H1 (cell line): ENCODE data around the gene CD46. TPM values are rescaled to one million over a fixed set of nuclear protein-coding genes. Genes with fewer than 3 reads are reported as not detected.

Source experiments
- CTCF ChIA-PET: fragments of 300-600 bp; sonication (Branson Sonifier 250); formaldehyde crosslinking; loops from one replicate; lab custom pipeline; 2021; ENCODE audit not compliant: partially characterized antibody; lab: Charles Lee
- POLR2A ChIA-PET: fragments of 300-600 bp; sonication (Branson Sonifier 250); formaldehyde crosslinking; loops from one replicate; lab custom pipeline; 2021; ENCODE audit warnings: inconsistent platforms; ENCODE audit not compliant: partially characterized antibody; lab: Charles Lee
- DNase-seq, 2 experiments: peaks; one replicate each; pipeline versions ENCODE4 v3.0.0 to v3.0.0-alpha.2; 2010 to 2022; ENCODE audit warnings: low spot score in 2 of 2, low read depth in 1 of 2, mixed read lengths in 1 of 2
- FAIRE-seq: peaks from 2 replicates; lab custom pipeline; 2011; peaks lifted over from hg19 to GRCh38; lab: Jason Lieb, UNC
- H2AFZ ChIP-seq: 2 replicates; pipeline ENCODE4 v1.8.1; 2012; ENCODE audit warnings: low read length, inconsistent platforms
- H2AK5ac ChIP-seq: 2 replicates; pipeline ENCODE4 v1.6.1; 2013; ENCODE audit warnings: low read depth, low read length
- H2BK120ac ChIP-seq: replicated peaks from 2 replicates; pipeline ENCODE3; 2013; ENCODE audit warnings: low read depth, low read length, inconsistent platforms
- H2BK12ac ChIP-seq: 2 replicates; pipeline ENCODE4 v1.6.1; 2013; ENCODE audit warnings: low read depth, low read length
- H2BK15ac ChIP-seq: 2 replicates; pipeline ENCODE4 v1.6.1; 2013; ENCODE audit warnings: low read length
- H2BK20ac ChIP-seq: 2 replicates; pipeline ENCODE4 v1.6.1; 2013; ENCODE audit warnings: low read length
- H2BK5ac ChIP-seq: 2 replicates; pipeline ENCODE4 v1.6.1; 2013; ENCODE audit warnings: low read depth, low read length
- H3K14ac ChIP-seq: 2 replicates; pipeline ENCODE4 v1.6.1; 2013; ENCODE audit warnings: inconsistent platforms; ENCODE audit not compliant: insufficient read length
- H3K18ac ChIP-seq: 2 replicates; pipeline ENCODE4 v1.6.1; 2013; ENCODE audit warnings: low read length; ENCODE audit errors: extremely low read depth
- H3K23ac ChIP-seq: 2 replicates; pipeline ENCODE4 v1.6.1; 2013; ENCODE audit warnings: inconsistent platforms; ENCODE audit not compliant: insufficient read length
- H3K23me2 ChIP-seq: 2 replicates; pipeline ENCODE4 v1.6.1; 2013; ENCODE audit warnings: low read depth, low read length
- H3K27ac ChIP-seq: 2 replicates; pipeline ENCODE4 v1.6.1; 2011; ENCODE audit warnings: low read depth, low read length, inconsistent platforms
- H3K27me3 ChIP-seq, 4 experiments: replicated peaks in 1 of 4; 1 replicate in 1 of 4; 2 replicates in 3 of 4; pipeline versions ENCODE4 v1.6.1 to v1.8.1; 2011 to 2013; ENCODE audit warnings: low read length in 3 of 4, mild to moderate bottlenecking in 3 of 4, inconsistent platforms in 2 of 4, mixed read lengths in 2 of 4, moderate library complexity in 1 of 4; ENCODE audit not compliant: control insufficient read depth in 3 of 4, insufficient read depth in 3 of 4; ENCODE audit errors: extremely low read depth in 1 of 4
- H3K36me3 ChIP-seq, 4 experiments: 2 replicates each; pipeline versions ENCODE4 v1.6.1 to v1.8.1; 2011 to 2013; ENCODE audit warnings: mild to moderate bottlenecking in 4 of 4, low read length in 3 of 4, moderate library complexity in 2 of 4, control low read depth in 1 of 4, inconsistent platforms in 1 of 4; ENCODE audit not compliant: insufficient read depth in 4 of 4, control insufficient read depth in 2 of 4
- H3K4ac ChIP-seq: replicated peaks from 2 replicates; pipeline ENCODE3; 2013; ENCODE audit warnings: low read length, low read depth, mixed read lengths, inconsistent platforms; ENCODE audit not compliant: insufficient read length
- H3K4me1 ChIP-seq, 4 experiments: replicated peaks in 1 of 4; 1 replicate in 1 of 4; 2 replicates in 3 of 4; pipeline versions ENCODE4 v1.6.1 to v1.8.1; 2011 to 2013; ENCODE audit warnings: low read length in 3 of 4, inconsistent platforms in 2 of 4, mixed read lengths in 1 of 4; ENCODE audit not compliant: insufficient read depth in 4 of 4, control insufficient read depth in 3 of 4
- H3K4me2 ChIP-seq, 2 experiments: 2 replicates each; pipeline versions ENCODE4 v1.6.1 to v1.8.1; 2011 to 2013; ENCODE audit warnings: low read depth in 2 of 2, low read length in 2 of 2, control low read depth in 1 of 2, inconsistent platforms in 1 of 2, mild to moderate bottlenecking in 1 of 2; ENCODE audit not compliant: insufficient read depth in 1 of 2
- H3K4me3 ChIP-seq, 4 experiments: fragments of 200-600, 300-600 bp in 1 of 4; sonication (generic), shearing (Covaris generic), sonication (Bioruptor Twin) in 1 of 4; 2 replicates each; pipeline versions ENCODE4 v1.5.1 to v1.8.1; 2011 to 2016; ENCODE audit warnings: low read length in 4 of 4, low read depth in 3 of 4, control low read depth in 2 of 4, inconsistent platforms in 2 of 4, mild to moderate bottlenecking in 2 of 4, mixed read lengths in 1 of 4, moderate library complexity in 1 of 4; ENCODE audit not compliant: insufficient read depth in 2 of 4; ENCODE audit errors: extremely low read depth in 1 of 4
- H3K56ac ChIP-seq: replicated peaks from 2 replicates; pipeline ENCODE3; 2013; ENCODE audit warnings: low read depth, mild to moderate bottlenecking, mixed read lengths, low read length, inconsistent platforms; ENCODE audit not compliant: insufficient read length
- H3K79me1 ChIP-seq: 2 replicates; pipeline ENCODE4 v1.6.1; 2013; ENCODE audit warnings: low read depth, low read length, control low read depth
- H3K79me2 ChIP-seq, 2 experiments: 2 replicates each; pipeline versions ENCODE4 v1.6.1 to v1.8.1; 2012 to 2013; ENCODE audit warnings: low read length in 2 of 2, mild to moderate bottlenecking in 2 of 2, inconsistent platforms in 1 of 2; ENCODE audit not compliant: insufficient read depth in 2 of 2, control insufficient read depth in 1 of 2
- H3K9ac ChIP-seq, 4 experiments: replicated peaks in 1 of 4; 1 replicate in 1 of 4; 2 replicates in 3 of 4; pipeline versions ENCODE4 v1.6.1 to v1.8.1; 2011 to 2013; ENCODE audit warnings: low read depth in 3 of 4, low read length in 3 of 4, control low read depth in 2 of 4, mild to moderate bottlenecking in 2 of 4, moderate library complexity in 2 of 4, inconsistent platforms in 1 of 4; ENCODE audit errors: extremely low read depth in 1 of 4
- H3K9me3 ChIP-seq, 2 experiments: 2 replicates each; pipeline versions ENCODE4 v1.6.1 to v1.8.1; 2012 to 2013; ENCODE audit warnings: mild to moderate bottlenecking in 2 of 2, moderate library complexity in 2 of 2, control low read depth in 1 of 2, inconsistent platforms in 1 of 2, low read depth in 1 of 2, low read length in 1 of 2, mixed read lengths in 1 of 2; ENCODE audit not compliant: insufficient read depth in 2 of 2
- H4K20me1 ChIP-seq, 2 experiments: replicated peaks in 1 of 2; 2 replicates each; pipeline versions ENCODE3 to v1.8.1; 2011 to 2013; ENCODE audit warnings: inconsistent platforms in 2 of 2, low read length in 2 of 2, mild to moderate bottlenecking in 1 of 2; ENCODE audit not compliant: insufficient read depth in 2 of 2, control insufficient read depth in 1 of 2
- H4K5ac ChIP-seq: 2 replicates; pipeline ENCODE4 v1.6.1; 2013; ENCODE audit warnings: low read length, low read depth, mixed read lengths, inconsistent platforms; ENCODE audit not compliant: insufficient read length
- H4K8ac ChIP-seq: 2 replicates; pipeline ENCODE4 v1.8.0; 2013; ENCODE audit warnings: mild to moderate bottlenecking, moderate library complexity, low read length, inconsistent platforms; ENCODE audit not compliant: insufficient read depth; ENCODE audit errors: extremely low read depth
- H4K91ac ChIP-seq: replicated peaks from 2 replicates; pipeline ENCODE3; 2013; ENCODE audit warnings: low read length, mixed read lengths, inconsistent platforms; ENCODE audit not compliant: insufficient read length
- EZH2 ChIP-seq: fragments of 200-600 bp; sonication (generic); IDR thresholded peaks from 2 replicates; pipeline ENCODE4 v1.7.1; 2012; ENCODE audit warnings: low read depth, mild to moderate bottlenecking, moderate library complexity, low read length, inconsistent platforms; ENCODE audit not compliant: severe bottlenecking
- JUND ChIP-seq: IDR thresholded peaks from 2 replicates; pipeline ENCODE4 v1.6.1; 2011; ENCODE audit warnings: mild to moderate bottlenecking, improper control_type of control experiment, low read length
- KDM4A ChIP-seq: IDR thresholded peaks from one replicate; pipeline ENCODE4 v1.7.1; 2012; ENCODE audit warnings: low read depth, mild to moderate bottlenecking, moderate library complexity, low read length, inconsistent platforms; ENCODE audit not compliant: severe bottlenecking
- SIN3A ChIP-seq, 2 experiments: IDR thresholded peaks in 1 of 2; conservative IDR thresholded peaks in 1 of 2; 2 replicates each; pipeline ENCODE4 v1.6.1; 2011 to 2012; ENCODE audit warnings: low read length in 2 of 2, improper control_type of control experiment in 1 of 2, low read depth in 1 of 2, mild to moderate bottlenecking in 1 of 2
- TAF1 ChIP-seq: IDR thresholded peaks from 2 replicates; pipeline ENCODE4 v1.6.1; 2011; ENCODE audit warnings: mild to moderate bottlenecking, low read depth, low read length
- TCF12 ChIP-seq: IDR thresholded peaks from 2 replicates; pipeline ENCODE4 v1.6.1; 2011; ENCODE audit warnings: low read depth, mild to moderate bottlenecking, low read length
- ZNF274 ChIP-seq: IDR thresholded peaks from 2 replicates; pipeline ENCODE4 v1.7.0; 2012; ENCODE audit warnings: low read length, borderline replicate concordance; ENCODE audit errors: extremely low read depth
- WGBS, 2 experiments: shearing (Covaris generic) in 1 of 2; methylation state at CpG; one replicate each; pipeline versions ENCODE4 v1.1.6 to v1.1.7; 2013 to 2015; ENCODE audit warnings: low lambda C conversion rate in 2 of 2, mixed read lengths in 2 of 2, inconsistent platforms in 1 of 2, low coverage in 1 of 2, missing lambda C conversion rate in 1 of 2; ENCODE audit not compliant: insufficient replicate concordance in 2 of 2, insufficient coverage in 1 of 2, insufficient read length in 1 of 2; ENCODE audit errors: extremely low coverage in 1 of 2, missing lambda C conversion rate in 1 of 2; 5-methylcytosine and 5-hydroxymethylcytosine counted together
- polyA plus RNA-seq, 7 experiments: library from polyadenylated mRNA; depleted of rRNA in 3 of 7; stranded (reverse) in 5 of 7; unstranded in 2 of 7; fragments of >200 nt in 5 of 7; fragments of 200-250 nt in 2 of 7; gene quantifications; 1 replicate in 5 of 7; 2 replicates in 1 of 7; 4 replicates in 1 of 7; pipeline versions ENCODE4 v1.2.1 to v1.2.3, GENCODE V29; 2011 to 2013; ENCODE audit warnings: missing spikeins in 2 of 7, mixed read lengths in 2 of 7
- total RNA-seq: library from RNA; stranded (reverse); fragmentation: NEBNext Ultra II Directional; extraction: Animal tissue kit (Norgen Biotek cat#: 25700); gene quantifications from 2 replicates; pipeline ENCODE4 v1.2.1, GENCODE V29; 2021

The CD46 gene
- total and polyA plus RNA-seq, 2 of the 8 experiments (the other 6 are each of a cell fraction or from before 2014, with no cell fraction given): 60.9 to 113 TPM

DNA sequence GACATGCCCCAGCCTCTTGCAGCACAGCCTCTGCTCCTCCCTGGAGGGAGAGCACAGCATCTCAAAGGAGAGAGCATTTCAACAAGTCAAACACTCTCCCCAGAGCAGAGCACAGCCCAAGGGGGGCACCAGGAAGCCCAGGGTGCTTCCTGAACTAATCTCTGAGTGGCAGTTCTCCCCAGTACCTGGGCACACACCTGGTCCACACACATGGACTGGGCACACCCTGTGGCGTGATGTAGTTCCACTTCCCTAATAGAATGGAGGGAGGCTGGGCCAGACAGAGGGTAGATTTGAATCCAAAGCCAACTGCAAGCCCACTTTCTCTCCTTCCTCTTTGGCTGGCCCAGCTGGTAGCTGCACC lies 55.5 kb downstream of the CD46 start:
- Histone ChIP-seq H2AFZ (no peak overlapping the region), H2AK5ac (no peak overlapping the region), H3K4me3 (no peak overlapping the region), H2BK20ac (no peak overlapping the region), H2BK15ac (no peak overlapping the region), H3K18ac (no peak overlapping the region; the same call in 1 of the 2 replicates), H3K4me2 (no peak overlapping the region), H3K4me1 (peaks cover 0 to 3% (median 2%) of the 10 kb centered on the region in 4 experiments; a peak in 2 of 7 replicates), H2BK120ac (no peak overlapping the region), H4K20me1 (no peaks in the 10 kb centered on the region), H3K79me1 (no peaks in the 10 kb centered on the region), H3K56ac (no peak overlapping the region), H3K14ac (no peak overlapping the region), H4K91ac (no peak overlapping the region), H4K8ac (no peak overlapping the region), H2BK5ac (no peak overlapping the region), H3K9ac (no peak overlapping the region), H3K79me2 (no peaks in the 10 kb centered on the region), H3K9me3 (no peaks in the 10 kb centered on the region), H3K36me3 (no peaks in the 10 kb centered on the region), H2BK12ac (no peak overlapping the region), H4K5ac (no peak overlapping the region), H3K27ac (no peak overlapping the region), H3K4ac (no peak overlapping the region), H3K27me3 (no peaks in the 10 kb centered on the region; a peak in 2 of 7 replicates), H3K23ac (no peak overlapping the region), H3K23me2 (no peaks in the 10 kb centered on the region)
- DNase-seq (no peak), FAIRE-seq (no peak)
- ChIA-PET POLR2A (no interaction called here), CTCF (interaction anchor here (1.1 to 1.8 kb wide), 4 partner anchors 10 to 156 kb away, joined by 4 to 10 read pairs (median 4); no protein-coding TSS in a partner anchor)
- 100% methylated on average over 1 of the region's 1 CpG; no CpG with 5 or more reads in 1 of the 2 experiments for WGBS, 2 experiments
- TF ChIP-seq EZH2: no peak
- no peak for TF ChIP-seq KDM4A
- no peak for TF ChIP-seq TCF12
- TF ChIP-seq SIN3A (conservative IDR thresholded peaks at IDR 0.05 in 1 of 2, IDR thresholded peaks at IDR 0.05 in 1 of 2; ENCODE audit: low read depth in 1 of 2, low read length in 2 of 2): no peak
- TF ChIP-seq ZNF274: no peak
- no peak for TF ChIP-seq TAF1
- TF ChIP-seq JUND: no peak
